Renal cortex interstitium (tissue), 11 donors: ENCODE measurements around the gene EEF1A2. TPM values are rescaled to one million over a fixed set of nuclear protein-coding genes. Genes with fewer than 3 reads are reported as not detected.

ENCODE experiments used
- DNase-seq, 11 donors: peaks; one replicate each; pipeline ENCODE4 v3.0.0-alpha.2; 2013; ENCODE audit warnings: low read depth in 9 of 11, low spot score in 4 of 11; ENCODE audit errors: extremely low read depth in 1 of 11
- polyA plus RNA-seq, 3 donors: library from polyadenylated mRNA; unstranded; fragments of 120-200 nt; gene quantifications; one replicate each; pipeline ENCODE4 v1.2.1, GENCODE V29; 2013; ENCODE audit not compliant: insufficient read length in 3 of 3

The EEF1A2 gene
- polyA plus RNA-seq, 3 donors, result 1.1 to 2.3 (median 1.9) TPM

- DNase-seq, result no peak
These were observed 48.8 kb downstream of the EEF1A2 start for GRCh38 chr20:63449796-63450730.

GRCh38 chr20:63449025-63449424 is 49.9 kb downstream of the EEF1A2 start:
- no peak for DNase-seq

- no peak for DNase-seq
These were observed 50.9 kb downstream of the EEF1A2 start for GRCh38 chr20:63448031-63448430.

- DNase-seq, result no peak
These were observed 51.6 kb downstream of the EEF1A2 start for GRCh38 chr20:63447320-63447719.

- no peak for DNase-seq
These were observed 52.5 kb downstream of the EEF1A2 start for GRCh38 chr20:63446216-63447024.

- no peak for DNase-seq
These were observed 53.7 kb downstream of the EEF1A2 start for GRCh38 chr20:63445075-63445734.

GRCh38 chr20:63444548-63444947 is 54.3 kb downstream of the EEF1A2 start:
- DNase-seq, result no peak

- no peak for DNase-seq
These were observed 55.1 kb downstream of the EEF1A2 start for GRCh38 chr20:63443606-63444395.

- no peak for DNase-seq
These were observed 56.8 kb downstream of the EEF1A2 start for GRCh38 chr20:63442100-63442493.

- no peak for DNase-seq
These were observed 57.5 kb downstream of the EEF1A2 start for GRCh38 chr20:63441136-63442099.

- no peak for DNase-seq
These were observed 58.4 kb downstream of the EEF1A2 start for GRCh38 chr20:63440366-63440955.

GRCh38 chr20:63439866-63440265 is 59.0 kb downstream of the EEF1A2 start:
- no peak for DNase-seq

- DNase-seq, result no peak
These were observed 60.8 kb downstream of the EEF1A2 start for GRCh38 chr20:63438121-63438520.
